Measurements from ENCODE around the gene RAPGEF5.

Gene RAPGEF5

DNA sequence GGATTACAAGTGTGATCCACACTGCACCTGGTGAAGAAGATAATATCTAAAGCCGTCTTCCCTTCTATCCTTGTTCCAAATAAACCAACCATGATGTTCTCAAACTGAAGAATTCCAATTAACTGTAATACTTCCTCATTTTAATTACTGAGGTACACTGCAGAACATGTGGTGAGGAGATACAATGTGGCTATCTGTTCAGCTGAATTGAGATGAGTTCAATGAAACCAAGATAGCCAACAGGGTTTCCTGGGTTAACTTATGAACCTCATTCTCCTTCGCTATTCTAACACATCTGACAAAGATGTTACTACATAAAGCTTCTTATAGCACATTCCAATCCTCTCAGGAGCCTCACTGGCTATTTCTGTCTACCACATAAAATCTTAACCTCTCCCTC lies 75.5 kb downstream of the RAPGEF5 start:
- no peak overlapping the region for H3K4me3 Mint-ChIP-seq
- ATAC-seq: no peak
- H3K27ac Mint-ChIP-seq: no peak overlapping the region
- H3K9me3 Mint-ChIP-seq: no peaks in the 10 kb centered on the region
- no peak for DNase-seq
- no peaks in the 10 kb centered on the region for H3K4me1 Mint-ChIP-seq
- peaks cover 36% of the 10 kb centered on the region for H3K27me3 Mint-ChIP-seq

- no peaks in the 10 kb centered on the region for H3K4me1 Mint-ChIP-seq
- no peak overlapping the region for H3K4me3 Mint-ChIP-seq
- no peaks in the 10 kb centered on the region for H3K9me3 Mint-ChIP-seq
- ATAC-seq (no peak), DNase-seq (no peak)
- H3K27me3 Mint-ChIP-seq: peaks cover 23% of the 10 kb centered on the region
- no peak overlapping the region for H3K27ac Mint-ChIP-seq
Observed at GRCh38 chr7:22280031-22280430, 76.9 kb downstream of the RAPGEF5 start.

DNA sequence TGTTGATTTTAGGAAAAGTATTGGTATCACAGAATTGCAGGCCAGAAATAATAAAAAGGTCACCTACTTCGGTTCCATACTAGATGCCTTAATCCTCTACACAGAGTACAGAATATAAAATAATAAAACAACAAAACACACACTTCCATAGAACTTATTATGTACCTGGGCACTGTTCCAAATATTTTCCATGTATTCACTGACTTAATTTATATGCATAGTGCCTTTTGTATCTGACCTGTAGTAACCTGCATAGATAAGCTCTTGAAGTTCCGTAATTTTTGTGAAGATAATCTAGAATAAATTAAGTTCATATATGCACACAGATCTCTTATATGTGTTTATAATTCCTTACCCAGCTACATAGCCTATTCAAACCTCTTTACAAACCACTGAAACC lies 78.3 kb downstream of the RAPGEF5 start:
- no peaks in the 10 kb centered on the region for H3K9me3 Mint-ChIP-seq
- ATAC-seq: no peak
- no peak overlapping the region for H3K4me3 Mint-ChIP-seq
- peaks cover 23% of the 10 kb centered on the region for H3K27me3 Mint-ChIP-seq
- no peak overlapping the region for H3K27ac Mint-ChIP-seq
- DNase-seq: no peak
- H3K4me1 Mint-ChIP-seq: no peaks in the 10 kb centered on the region

DNA sequence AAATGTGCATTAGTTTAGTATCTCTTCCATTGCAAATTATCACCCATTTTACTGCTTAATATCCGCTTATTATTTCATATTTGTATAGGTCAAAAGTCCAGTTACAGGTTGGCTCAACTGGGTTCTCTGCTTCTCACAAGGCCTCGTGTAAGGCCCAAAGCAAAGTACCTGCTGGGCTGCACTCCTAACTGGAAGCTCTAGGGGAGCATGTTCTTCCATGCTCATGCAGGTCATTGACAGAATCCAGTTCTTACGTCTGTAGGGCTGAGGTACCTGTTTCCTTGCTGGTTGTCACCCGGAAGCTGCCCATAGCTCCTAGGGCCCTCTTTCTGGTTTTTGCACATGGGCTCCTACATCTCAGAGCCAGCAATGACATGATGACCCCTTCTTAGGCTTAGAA lies 79.6 kb downstream of the RAPGEF5 start:
- H3K27ac Mint-ChIP-seq: no peak overlapping the region
- H3K9me3 Mint-ChIP-seq: no peaks in the 10 kb centered on the region
- H3K27me3 Mint-ChIP-seq: peaks cover 23% of the 10 kb centered on the region
- no peak for ATAC-seq
- H3K4me3 Mint-ChIP-seq: no peak overlapping the region
- DNase-seq: no peak
- no peaks in the 10 kb centered on the region for H3K4me1 Mint-ChIP-seq

DNA sequence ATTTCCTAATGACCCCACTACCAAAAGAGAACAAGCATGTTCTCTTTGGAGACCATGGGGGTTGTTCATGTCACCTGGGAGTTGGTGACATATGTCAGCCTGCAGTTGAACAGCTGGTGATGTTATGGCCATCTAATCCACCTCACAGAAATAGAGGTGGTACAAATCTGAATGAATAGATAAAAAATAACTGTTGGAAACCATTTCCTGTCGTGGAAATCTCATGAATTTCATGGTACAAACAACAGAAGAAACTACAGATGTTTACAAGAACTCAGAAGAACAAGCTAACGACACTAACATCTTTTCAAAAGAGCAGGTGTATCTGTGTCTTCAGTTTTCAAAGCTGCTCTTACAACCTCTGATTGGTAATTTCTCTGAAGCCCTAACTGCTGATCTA lies 81.3 kb downstream of the RAPGEF5 start:
- no peak for DNase-seq
- Mint-ChIP-seq H3K4me1 (no peaks in the 10 kb centered on the region), H3K9me3 (no peaks in the 10 kb centered on the region), H3K4me3 (no peak overlapping the region), H3K27ac (no peak overlapping the region), H3K27me3 (peaks cover 14% of the 10 kb centered on the region)
- no peak for ATAC-seq

DNA sequence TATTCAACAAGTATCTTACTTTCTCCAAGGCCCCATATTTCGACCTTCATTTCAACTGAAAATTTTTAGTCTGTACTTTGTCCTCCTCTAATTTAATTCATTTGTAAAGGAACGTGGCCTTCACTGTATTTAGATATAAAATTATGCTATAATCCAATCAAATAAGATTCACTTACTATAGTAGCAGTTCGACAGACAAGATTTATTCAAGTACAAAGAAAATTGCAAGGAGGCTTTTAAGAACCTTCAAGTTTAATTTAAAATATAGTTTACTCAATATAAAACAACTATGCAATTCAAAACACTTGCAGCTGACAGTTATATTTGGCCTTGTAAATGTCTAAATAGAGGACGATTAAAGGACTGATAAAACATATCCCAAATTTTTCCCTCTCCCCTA lies 85.6 kb downstream of the RAPGEF5 start:
- no peak for ATAC-seq
- H3K4me1 Mint-ChIP-seq: peaks cover 9% of the 10 kb centered on the region
- no peaks in the 10 kb centered on the region for H3K9me3 Mint-ChIP-seq
- no peak for DNase-seq
- H3K27me3 Mint-ChIP-seq: no peaks in the 10 kb centered on the region
- H3K27ac Mint-ChIP-seq: no peak overlapping the region
- no peak overlapping the region for H3K4me3 Mint-ChIP-seq

- H3K27me3 Mint-ChIP-seq: peaks cover 9% of the 10 kb centered on the region
- ATAC-seq: no peak
- H3K9me3 Mint-ChIP-seq: no peaks in the 10 kb centered on the region
- peaks cover 9% of the 10 kb centered on the region for H3K4me1 Mint-ChIP-seq
- H3K4me3 Mint-ChIP-seq: no peak overlapping the region
- no peak for DNase-seq
- H3K27ac Mint-ChIP-seq: no peak overlapping the region
Observed at GRCh38 chr7:22270371-22270770, 86.6 kb downstream of the RAPGEF5 start.

- H3K4me3 Mint-ChIP-seq: no peak overlapping the region
- DNase-seq: no peak
- ATAC-seq: no peak
- H3K27me3 Mint-ChIP-seq: peaks cover 9% of the 10 kb centered on the region
- H3K4me1 Mint-ChIP-seq: peaks cover 9% of the 10 kb centered on the region
- H3K9me3 Mint-ChIP-seq: no peaks in the 10 kb centered on the region
- H3K27ac Mint-ChIP-seq: no peak overlapping the region
Observed at GRCh38 chr7:22269963-22270362, 87.0 kb downstream of the RAPGEF5 start.

DNA sequence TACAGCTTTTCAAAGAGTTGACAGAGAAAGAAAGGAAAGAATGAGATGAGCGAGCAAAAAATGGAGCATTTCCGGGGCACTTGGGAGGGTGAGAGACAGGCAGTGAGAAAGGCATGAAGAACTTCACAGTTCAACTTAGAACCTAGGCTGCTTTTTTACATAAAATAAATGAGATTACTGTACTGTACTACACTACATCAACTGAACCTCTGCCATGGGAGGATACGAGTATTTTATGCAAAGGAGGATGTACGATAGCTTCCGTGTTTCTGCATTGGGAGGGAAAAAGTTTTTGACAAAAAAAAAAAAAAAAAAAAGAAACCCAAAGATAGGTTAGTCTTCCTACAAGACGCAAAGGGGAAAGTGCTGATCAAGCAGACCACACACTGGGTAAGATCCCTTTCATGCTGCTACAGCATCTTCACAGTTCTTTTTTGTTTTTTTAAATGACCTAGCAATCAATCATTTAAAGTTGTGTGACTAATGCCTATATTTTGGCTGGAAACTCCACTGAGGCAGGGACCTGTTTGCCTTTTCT lies 88.0 kb downstream of the RAPGEF5 start:
- no peak for DNase-seq
- H3K27ac Mint-ChIP-seq: no peak overlapping the region
- H3K4me3 Mint-ChIP-seq: peak overlapping the region; percentile 9 to 52
- H3K4me1 Mint-ChIP-seq: peaks cover 9% of the 10 kb centered on the region
- ATAC-seq: no peak
- H3K9me3 Mint-ChIP-seq: no peaks in the 10 kb centered on the region
- H3K27me3 Mint-ChIP-seq: peaks cover 9% of the 10 kb centered on the region

DNA sequence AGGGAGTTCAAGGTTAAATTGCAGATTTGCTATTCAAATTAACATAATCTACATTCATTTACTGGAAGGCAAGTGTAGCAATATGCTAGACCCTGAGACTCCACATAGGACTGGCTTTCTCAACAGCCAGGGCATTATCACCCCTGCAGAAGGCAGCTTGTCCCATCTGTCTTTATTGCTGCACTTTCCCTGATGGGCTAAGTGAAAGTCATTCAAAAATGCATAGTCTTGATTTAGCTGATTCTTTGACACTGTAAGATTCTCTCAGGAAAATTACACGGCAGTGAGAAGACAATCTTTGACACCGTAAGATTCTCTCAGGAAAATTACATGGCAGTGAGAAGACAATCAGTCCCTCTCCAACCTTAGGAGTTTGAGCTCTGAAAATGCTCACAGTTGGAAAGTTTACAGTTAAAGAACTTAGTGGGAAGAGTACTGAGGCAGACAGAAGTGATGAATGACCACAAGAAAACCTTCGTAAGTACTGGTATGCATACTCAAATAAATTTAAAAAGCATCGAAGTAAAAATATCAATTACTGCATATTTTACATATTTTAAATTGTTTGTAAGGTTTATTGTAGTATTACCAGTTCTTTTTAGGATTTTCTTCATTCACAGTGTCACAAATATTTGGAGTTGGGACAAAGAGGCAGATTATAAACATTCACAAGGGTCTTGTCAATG lies 88.9 kb downstream of the RAPGEF5 start:
- no peaks in the 10 kb centered on the region for H3K9me3 Mint-ChIP-seq
- H3K4me3 Mint-ChIP-seq: no peak overlapping the region
- ATAC-seq: no peak
- DNase-seq: no peak
- no peak overlapping the region for H3K27ac Mint-ChIP-seq
- peaks cover 9% of the 10 kb centered on the region for H3K4me1 Mint-ChIP-seq
- peaks cover 9% of the 10 kb centered on the region for H3K27me3 Mint-ChIP-seq

DNA sequence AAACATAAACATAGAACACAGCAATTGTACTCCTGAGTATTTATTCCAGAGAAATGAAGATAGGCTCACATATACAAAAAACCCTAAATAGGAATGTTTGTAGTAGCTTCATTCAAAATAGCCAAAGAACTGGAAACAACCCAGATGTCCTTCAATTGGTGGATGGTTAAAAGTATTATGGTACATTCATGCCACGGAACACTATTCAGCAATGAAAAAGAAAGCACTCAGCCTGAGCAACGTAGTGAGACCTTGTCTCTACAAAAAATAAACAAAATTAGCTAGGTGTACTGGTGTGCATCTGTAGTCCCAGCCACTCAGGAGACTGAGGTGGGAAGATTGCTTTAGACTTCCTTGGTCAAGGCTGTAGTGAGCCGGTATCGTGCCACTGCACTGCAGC lies 94.4 kb downstream of the RAPGEF5 start:
- ATAC-seq (no peak), DNase-seq (no peak)
- Mint-ChIP-seq H3K4me3 (no peak overlapping the region), H3K4me1 (no peaks in the 10 kb centered on the region), H3K9me3 (no peaks in the 10 kb centered on the region), H3K27me3 (peaks cover 25% of the 10 kb centered on the region), H3K27ac (no peak overlapping the region)

GRCh38 chr7:22256541-22257096 lies 100.3 kb downstream of the RAPGEF5 start:
- Mint-ChIP-seq H3K27me3 (peaks cover 23% of the 10 kb centered on the region), H3K9me3 (no peaks in the 10 kb centered on the region), H3K4me3 (no peak overlapping the region), H3K27ac (no peak overlapping the region), H3K4me1 (no peaks in the 10 kb centered on the region)
- DNase-seq: no peak
- no peak for ATAC-seq

DNA sequence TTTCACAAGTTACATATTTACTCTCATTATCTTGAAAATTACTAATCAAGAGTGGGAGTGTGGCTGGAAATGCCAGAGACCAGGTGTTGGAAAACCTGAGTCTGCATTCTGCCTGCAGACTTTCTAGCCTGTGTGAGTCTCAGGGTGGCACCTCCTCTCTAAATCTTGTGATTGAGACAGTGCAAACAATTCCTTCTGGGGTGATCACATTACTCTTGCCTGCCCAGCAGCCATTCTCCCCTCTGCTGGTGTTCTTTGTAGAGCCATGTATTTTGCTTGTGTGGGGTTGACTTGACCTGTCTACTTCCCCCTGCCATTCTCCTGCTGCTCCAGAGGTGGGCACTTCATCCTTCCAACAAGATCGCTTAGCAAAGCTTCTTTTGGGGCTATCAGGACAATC lies 101.1 kb downstream of the RAPGEF5 start:
- ATAC-seq (no peak), DNase-seq (no peak)
- Mint-ChIP-seq H3K4me3 (no peak overlapping the region), H3K9me3 (no peaks in the 10 kb centered on the region), H3K27me3 (peaks cover 24% of the 10 kb centered on the region), H3K27ac (no peak overlapping the region), H3K4me1 (no peaks in the 10 kb centered on the region)

- ATAC-seq: peak; percentile 62
Observed at GRCh38 chr7:22255342-22255741, 101.6 kb downstream of the RAPGEF5 start.

GRCh38 chr7:22252936-22253536 lies 103.9 kb downstream of the RAPGEF5 start:
- no peaks in the 10 kb centered on the region for H3K4me1 Mint-ChIP-seq
- H3K27me3 Mint-ChIP-seq: peaks cover 16% of the 10 kb centered on the region
- no peaks in the 10 kb centered on the region for H3K9me3 Mint-ChIP-seq
- ATAC-seq (no peak), DNase-seq (no peak)
- H3K27ac Mint-ChIP-seq: no peak overlapping the region
- no peak overlapping the region for H3K4me3 Mint-ChIP-seq

More at GRCh38 chr7:22255342-22255741, 101.6 kb downstream of the RAPGEF5 start:
- no peaks in the 10 kb centered on the region for H3K9me3 Mint-ChIP-seq
- H3K27me3 Mint-ChIP-seq: peaks cover 24% of the 10 kb centered on the region
- DNase-seq: no peak
- no peak overlapping the region for H3K4me3 Mint-ChIP-seq
- no peaks in the 10 kb centered on the region for H3K4me1 Mint-ChIP-seq
- H3K27ac Mint-ChIP-seq: peak overlapping the region in 1 of 2 donors; percentile 12

DNA sequence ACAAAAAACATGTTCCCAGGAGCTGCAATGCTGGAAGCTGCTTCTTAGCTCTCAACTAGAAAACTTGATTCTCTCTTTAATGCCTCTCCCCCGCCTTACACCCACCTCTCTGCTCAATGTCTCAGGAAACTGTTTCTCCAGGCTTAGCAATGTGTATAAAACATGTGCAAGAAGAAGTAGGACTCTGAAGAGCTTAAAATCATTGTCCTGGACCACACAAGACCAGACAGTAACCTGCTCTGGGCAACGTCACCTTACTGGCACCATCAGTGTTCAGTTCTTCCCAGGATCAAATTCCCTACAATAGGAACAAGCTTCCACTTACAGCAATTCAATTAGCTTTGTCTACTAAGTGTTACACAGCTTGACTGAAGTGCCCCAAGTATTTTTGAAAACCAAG lies 104.9 kb downstream of the RAPGEF5 start:
- ATAC-seq: no peak
- Mint-ChIP-seq H3K27ac (no peak overlapping the region), H3K4me3 (no peak overlapping the region), H3K27me3 (peaks cover 16% of the 10 kb centered on the region), H3K4me1 (no peaks in the 10 kb centered on the region), H3K9me3 (peaks cover 0 to 4% of the 10 kb centered on the region in 2 donors)
- DNase-seq: no peak
